Cortex of kidney (tissue), 1 donor: ENCODE data around the gene C1orf21.

ENCODE experiments used
- DNase-seq: peaks from one replicate; lab custom pipeline; 2025; lab: John Stamatoyannopoulos, UW

The C1orf21 gene

DNA sequence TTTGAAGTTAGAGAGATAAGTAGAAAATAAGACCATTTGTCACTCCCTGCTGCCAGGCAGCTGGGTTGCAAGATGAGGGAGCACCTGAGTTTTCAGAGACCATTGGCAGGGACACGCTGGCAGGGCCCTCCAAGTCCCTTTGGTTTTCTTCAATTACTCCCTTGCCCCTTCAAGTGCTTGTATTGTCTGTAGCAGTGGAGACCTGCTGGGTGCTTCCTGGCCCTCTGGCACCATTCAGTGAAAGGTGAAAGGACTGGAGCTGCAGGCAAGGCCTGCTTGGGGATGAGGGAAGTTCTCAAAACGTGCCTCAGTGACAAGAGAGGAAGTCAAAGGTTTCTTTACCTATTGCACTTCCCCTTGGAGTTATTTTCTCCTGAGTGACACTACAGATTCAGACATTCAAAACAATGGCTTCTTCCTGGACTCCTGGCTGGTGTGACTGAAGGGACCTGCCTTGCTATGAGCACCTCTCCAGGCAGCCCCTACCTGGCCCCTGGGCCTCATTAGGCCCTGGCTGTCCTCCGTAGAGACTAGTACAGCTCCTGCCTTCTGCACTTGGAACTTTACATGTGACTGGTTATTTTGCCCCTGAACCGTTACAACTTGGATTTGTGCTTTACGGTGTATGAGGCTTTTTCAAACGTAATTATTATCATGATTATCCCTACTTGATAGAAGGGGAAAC is 100.1 kb downstream of the C1orf21 start:
- DNase-seq = no peak

DNA sequence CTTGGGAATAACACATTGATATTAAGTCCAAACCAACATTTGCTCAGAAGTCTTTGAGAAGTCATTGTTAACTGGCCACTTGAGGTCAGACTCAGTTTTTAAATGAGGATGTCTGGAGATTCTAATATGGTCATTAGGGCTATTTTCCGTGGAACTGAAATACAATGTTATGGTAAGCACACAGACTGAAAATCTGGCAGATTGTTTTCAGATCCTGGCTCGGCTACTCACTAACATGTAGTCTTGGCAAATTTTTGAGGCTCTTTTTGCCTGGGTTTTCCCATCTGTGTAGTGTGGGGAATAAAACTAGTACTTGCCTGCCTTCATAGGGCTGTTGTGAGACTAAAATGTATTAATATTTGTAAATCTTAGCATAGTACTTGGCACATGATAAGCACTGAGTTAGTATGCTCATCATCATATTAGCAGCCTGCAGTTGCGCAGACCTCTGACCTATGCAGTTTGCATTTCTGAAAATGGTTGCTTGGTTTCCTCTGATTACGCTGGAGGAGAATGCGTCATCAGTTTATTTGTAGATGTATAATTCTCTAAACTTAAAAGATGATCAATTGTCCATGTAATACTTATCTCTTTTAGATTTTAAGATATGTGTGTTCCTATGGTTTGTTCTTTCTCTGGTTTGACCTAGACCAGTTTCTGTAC is 100.8 kb downstream of the C1orf21 start:
- DNase-seq = no peak

GRCh38 chr1:184489908-184490307 is 103.1 kb downstream of the C1orf21 start:
- no peak for DNase-seq

GRCh38 chr1:184492536-184492935 is 105.7 kb downstream of the C1orf21 start:
- no peak for DNase-seq

DNA sequence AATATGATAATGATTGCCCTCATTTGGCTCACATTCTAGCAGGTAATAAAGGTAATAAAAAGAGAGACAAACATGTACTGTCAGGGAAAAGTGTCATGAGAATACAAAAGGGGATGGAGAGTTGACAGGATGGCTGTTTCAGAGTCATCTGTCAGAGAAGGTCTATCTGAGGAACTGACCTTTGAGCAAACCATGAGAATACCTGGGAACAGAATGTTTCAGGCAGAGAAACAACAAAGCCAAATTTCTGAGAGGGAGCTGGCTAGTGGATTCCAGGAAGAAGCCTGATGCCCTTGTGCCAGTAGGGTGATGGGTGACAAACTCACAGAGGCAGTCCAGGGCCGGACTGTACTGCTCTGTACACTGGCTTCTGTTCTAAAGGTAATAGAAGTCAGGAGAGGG is 107.2 kb downstream of the C1orf21 start:
- DNase-seq = no peak

GRCh38 chr1:184494929-184495328 is 108.1 kb downstream of the C1orf21 start:
- DNase-seq = no peak

GRCh38 chr1:184497959-184498723 is 111.3 kb downstream of the C1orf21 start:
- DNase-seq = no peak

- DNase-seq = no peak
These were observed 112.8 kb downstream of the C1orf21 start for GRCh38 chr1:184499616-184500015.

DNA sequence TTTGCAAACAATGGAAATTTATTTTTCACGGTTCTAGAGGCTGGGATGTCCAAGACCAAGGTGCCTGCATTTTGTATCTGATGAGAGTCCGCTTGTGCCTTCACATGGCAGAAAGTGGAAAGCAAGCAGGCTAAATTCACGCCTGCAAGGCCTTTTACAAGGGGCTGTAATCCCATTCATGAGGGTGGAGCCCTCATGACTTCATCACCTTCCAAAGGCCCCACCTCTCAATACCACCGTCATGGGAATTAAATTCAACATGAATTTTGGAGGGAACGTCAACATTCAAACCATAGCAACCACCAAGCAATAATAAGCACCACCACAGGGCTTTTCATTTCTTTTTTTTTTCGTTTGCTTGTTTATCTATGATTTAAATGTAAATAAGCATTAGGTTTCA is 115.3 kb downstream of the C1orf21 start:
- DNase-seq = no peak

DNA sequence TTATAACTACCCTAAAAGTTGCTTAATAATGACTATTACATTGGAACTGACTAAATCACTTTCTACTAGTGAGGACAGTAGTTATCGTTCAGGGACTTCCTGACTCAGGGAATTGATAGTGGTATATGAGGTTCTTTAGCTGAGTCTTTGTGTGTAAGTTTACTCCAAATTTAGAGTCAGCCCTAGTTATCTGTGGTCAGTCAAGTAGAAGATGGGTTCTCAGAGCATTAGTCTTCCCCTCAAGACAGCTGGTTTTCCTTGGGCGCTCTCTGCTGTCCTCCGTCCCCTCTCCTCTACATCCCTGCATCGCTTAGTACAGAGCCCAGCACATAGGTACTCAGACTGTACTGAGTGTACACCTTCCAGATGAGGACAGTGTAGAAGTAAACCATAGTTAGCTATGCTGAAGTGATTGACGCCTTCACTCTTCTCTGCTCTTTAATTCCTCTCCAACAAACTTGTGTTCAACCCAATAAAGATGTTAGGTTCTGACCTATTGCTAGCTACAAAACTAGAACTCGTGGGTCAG is 116.5 kb downstream of the C1orf21 start:
- DNase-seq = no peak

GRCh38 chr1:184504040-184504954 is 117.5 kb downstream of the C1orf21 start:
- DNase-seq = no peak

GRCh38 chr1:184504955-184505338 is 118.1 kb downstream of the C1orf21 start:
- DNase-seq = no peak

GRCh38 chr1:184506481-184506880 is 119.7 kb downstream of the C1orf21 start:
- DNase-seq = no peak

GRCh38 chr1:184507165-184507564 is 120.3 kb downstream of the C1orf21 start:
- DNase-seq = no peak

GRCh38 chr1:184507604-184508280 is 120.9 kb downstream of the C1orf21 start:
- no peak for DNase-seq

- DNase-seq = no peak
These were observed 122.3 kb downstream of the C1orf21 start for GRCh38 chr1:184509105-184509504.

DNA sequence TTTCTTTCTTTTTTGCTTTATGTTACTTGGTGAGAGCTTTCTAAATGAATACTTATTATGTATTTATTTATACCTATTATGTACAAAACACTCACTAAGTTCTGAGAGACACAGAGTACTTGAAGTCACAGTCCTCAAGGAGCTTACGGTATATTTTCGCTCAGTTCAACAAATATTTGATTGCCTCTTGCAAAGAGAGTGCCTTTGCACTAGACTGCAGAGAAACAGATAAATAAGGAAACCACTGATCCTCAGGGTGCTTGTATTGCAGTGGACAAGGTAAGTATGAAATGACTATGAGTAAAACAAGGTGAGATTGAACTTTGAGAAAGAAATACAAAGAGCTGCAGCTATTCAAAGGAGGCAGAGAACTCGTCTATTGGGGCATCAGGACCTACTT is 123.3 kb downstream of the C1orf21 start:
- no peak for DNase-seq

DNA sequence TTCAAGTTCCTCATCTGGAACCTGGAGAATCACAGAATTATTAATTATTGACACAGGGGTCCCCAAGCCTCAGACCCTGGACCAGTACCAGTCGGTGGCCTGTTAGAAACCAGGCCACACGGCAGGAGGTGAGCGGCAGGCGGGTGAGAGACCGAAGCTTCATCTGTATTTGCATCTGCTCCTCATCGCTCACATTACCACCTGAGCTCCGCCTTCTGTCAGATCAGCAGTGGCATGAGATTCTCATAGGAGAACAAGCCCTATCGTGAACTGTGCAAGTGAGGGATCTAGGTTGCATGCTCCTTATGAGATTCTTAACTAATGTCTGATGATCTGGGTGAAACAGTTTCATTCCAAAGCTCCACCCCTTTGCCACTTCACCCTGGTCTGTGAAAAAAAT is 125.9 kb downstream of the C1orf21 start:
- no peak for DNase-seq

GRCh38 chr1:184513421-184513820 is 126.6 kb downstream of the C1orf21 start:
- DNase-seq = no peak

DNA sequence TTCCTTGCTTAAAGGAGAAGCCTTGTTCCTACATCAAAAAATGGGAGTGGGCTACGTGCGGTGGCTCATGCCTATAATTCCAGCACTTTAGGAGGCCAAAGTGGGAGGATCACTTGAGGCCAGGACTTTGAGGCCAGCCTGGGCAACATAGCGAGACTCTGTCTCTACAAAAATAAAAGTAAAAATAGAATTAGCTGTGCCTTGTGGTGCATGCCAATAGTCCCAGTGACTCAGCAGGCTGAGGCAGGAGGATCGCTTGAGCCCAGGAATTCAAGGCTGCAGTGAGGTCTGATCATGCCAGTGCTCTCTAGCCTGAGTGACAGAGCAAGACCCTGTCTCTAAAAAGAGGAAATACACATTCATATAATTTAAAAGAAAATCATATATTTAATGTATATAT is 127.1 kb downstream of the C1orf21 start:
- no peak for DNase-seq

GRCh38 chr1:184514447-184514846 is 127.6 kb downstream of the C1orf21 start:
- DNase-seq = no peak
